PC-3 (cell line): ENCODE measurements around the gene ALG2. TPM values are rescaled to one million over a fixed set of nuclear protein-coding genes. Genes with fewer than 3 reads are reported as not detected.
A peak's percentile ranks its signal among the peaks of the same experiment; 100 is the strongest.

ENCODE experiments used
- ATAC-seq: fragments of 200-7000 bp; cut with Tn5 transposase; 2 replicates; pipeline ENCODE4 v1.9.1; 2020; ENCODE audit warnings: mild to moderate bottlenecking, moderate library complexity
- BruUV-seq: library from RNA; stranded (reverse); fragments of 400-500 nt; replicated peaks from 2 replicates; lab custom pipeline; 2021; lab: Mats Ljungman, UMichigan
- CTCF ChIA-PET: fragments of 300-600 bp; sonication (Branson Sonifier 250); formaldehyde crosslinking; loops from one replicate; lab custom pipeline; 2022; ENCODE audit warnings: antibody characterized with exemption; lab: Charles Lee
- POLR2A ChIA-PET: fragments of 300-600 bp; sonication (Branson Sonifier 250); formaldehyde crosslinking; loops from one replicate; lab custom pipeline; 2022; ENCODE audit warnings: antibody characterized with exemption; ENCODE audit not compliant: unreplicated experiment; lab: Charles Lee
- DNase-seq: peaks from one replicate; pipeline ENCODE4 v3.0.0-alpha.2; 2015
- H2AFZ ChIP-seq: fragments of 300-600 bp; sonication (generic); 2 replicates; pipeline ENCODE4 v1.6.0; 2016; ENCODE audit warnings: antibody characterized with exemption, low read length
- H3F3A ChIP-seq: fragments of 300-600 bp; sonication (generic); one replicate; pipeline ENCODE4 v1.6.0; 2017; ENCODE audit warnings: antibody characterized with exemption, low read length, control low read depth, mild to moderate bottlenecking; ENCODE audit not compliant: unreplicated experiment
- H3K27ac ChIP-seq: fragments of 300-600 bp; sonication (generic); 2 replicates; pipeline ENCODE4 v1.5.1; 2016; ENCODE audit warnings: mild to moderate bottlenecking, low read length
- H3K27me3 ChIP-seq: fragments of 300-600 bp; sonication (generic); 2 replicates; pipeline ENCODE4 v1.6.1; 2016; ENCODE audit warnings: low read length, mixed read lengths
- H3K36me3 ChIP-seq: fragments of 300-600 bp; sonication (generic); 2 replicates; pipeline ENCODE4 v1.6.1; 2016; ENCODE audit warnings: low read depth, mixed run types, low read length, mixed read lengths
- H3K4me1 ChIP-seq: fragments of 300-600 bp; sonication (generic); 2 replicates; pipeline ENCODE4 v1.5.1; 2016; ENCODE audit warnings: low read length; ENCODE audit not compliant: insufficient read depth
- H3K4me2 ChIP-seq: fragments of 300-600 bp; sonication (generic); 2 replicates; pipeline ENCODE4 v1.6.0; 2016; ENCODE audit warnings: low read length
- H3K4me3 ChIP-seq: fragments of 300-600 bp; sonication (generic); 2 replicates; pipeline ENCODE4 v1.5.1; 2016; ENCODE audit warnings: mild to moderate bottlenecking, low read length, mixed read lengths
- H3K79me2 ChIP-seq: fragments of 300-600 bp; sonication (generic); 2 replicates; pipeline ENCODE4 v1.6.1; 2017; ENCODE audit warnings: low read length, mixed read lengths
- H3K9ac ChIP-seq: fragments of 300-600 bp; sonication (generic); 2 replicates; pipeline ENCODE4 v1.6.0; 2016; ENCODE audit warnings: mild to moderate bottlenecking, low read length
- H3K9me2 ChIP-seq: fragments of 300-600 bp; sonication (generic); replicated peaks from 2 replicates; pipeline ENCODE4 v1.6.1; 2016; ENCODE audit warnings: mixed run types, low read length, mixed read lengths
- H3K9me3 ChIP-seq: fragments of 300-600 bp; sonication (generic); 2 replicates; pipeline ENCODE4 v1.6.1; 2016; ENCODE audit warnings: low read length, mixed read lengths
- H4K20me1 ChIP-seq: fragments of 300-600 bp; sonication (generic); 2 replicates; pipeline ENCODE4 v1.6.1; 2016; ENCODE audit warnings: low read length, mixed read lengths
- CTCF ChIP-seq: fragments of 300-600 bp; sonication (generic); conservative IDR thresholded peaks from 2 replicates; pipeline ENCODE4 v1.5.1; 2017; ENCODE audit warnings: antibody characterized with exemption, low read depth, mild to moderate bottlenecking, low read length
- EZH2 ChIP-seq: fragments of 300-600 bp; sonication (generic); IDR thresholded peaks from one replicate; pipeline ENCODE4 v1.6.1; 2017; ENCODE audit warnings: antibody characterized with exemption, mild to moderate bottlenecking, low read length; ENCODE audit not compliant: unreplicated experiment
- EZH2phosphoT487 ChIP-seq: fragments of 300-600 bp; sonication (generic); IDR thresholded peaks from 2 replicates; pipeline ENCODE4 v1.6.1; 2018; ENCODE audit warnings: mild to moderate bottlenecking, antibody characterized with exemption, low read length, borderline replicate concordance
- intact Hi-C: fragments of 100-400 bp; cut with micrococcal nuclease; formaldehyde crosslinking; loops from 2 replicates; pipeline ENCODE4 v1.9.0; 2023
- total RNA-seq: library from RNA; depleted of rRNA; stranded (reverse); fragments of >200 nt; gene quantifications from 2 replicates; pipeline ENCODE4 v1.2.3, GENCODE V29; 2014

Gene ALG2
- total RNA-seq, 1 experiment from 2014 or later: 33.2 TPM

DNA sequence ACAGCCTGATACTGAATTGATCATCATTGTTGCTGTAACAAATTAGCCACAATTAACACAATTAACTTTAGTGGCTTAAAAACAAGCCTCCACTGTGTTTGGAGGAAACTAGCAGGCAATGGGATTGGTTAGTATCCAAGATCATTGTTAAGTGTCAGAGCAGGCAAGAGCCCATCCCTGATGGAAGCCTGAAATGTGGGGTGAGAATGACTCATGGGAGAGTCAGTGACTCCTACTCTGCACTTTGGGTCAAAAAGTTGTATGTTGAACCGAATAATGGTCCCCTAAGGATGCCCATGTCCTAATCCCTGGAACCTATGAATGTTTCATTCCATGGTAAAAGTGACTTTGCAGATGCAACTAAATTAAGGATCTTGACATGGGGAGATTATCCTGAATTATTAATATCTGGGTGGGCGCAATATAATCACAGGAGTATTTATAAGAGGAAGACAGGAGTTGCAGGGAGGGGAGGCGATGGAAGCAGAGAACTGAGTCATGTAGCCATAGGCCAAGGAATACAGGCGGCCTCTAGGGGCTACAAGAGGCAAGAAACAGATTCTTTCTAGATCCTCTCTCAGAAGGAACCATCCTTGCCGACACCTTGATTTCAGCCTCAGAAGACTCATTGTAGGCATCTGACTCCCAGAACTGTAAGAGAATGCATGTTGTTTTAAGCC lies 28.8 kb downstream of the ALG2 start:
- BruUV-seq: no TSS peak
- peak; percentile 37 for TF ChIP-seq CTCF
- no peak for TF ChIP-seq EZH2phosphoT487
- TF ChIP-seq EZH2: no peak
- ATAC-seq (no peak), DNase-seq (peak; percentile 16)
- Histone ChIP-seq H3K36me3 (no peaks in the 10 kb centered on the region), H2AFZ (no peak overlapping the region), H3K4me1 (no peaks in the 10 kb centered on the region), H3K79me2 (no peaks in the 10 kb centered on the region), H3K9ac (no peak overlapping the region), H3K27ac (no peak overlapping the region), H3F3A (no peaks in the 10 kb centered on the region), H3K4me3 (no peak overlapping the region), H3K9me2 (no peaks in the 10 kb centered on the region), H3K4me2 (no peak overlapping the region), H3K27me3 (0 out of 2 replicates have a peak, but pooled peaks cover 3% of the 10 kb centered on the region), H3K9me3 (no peaks in the 10 kb centered on the region), H4K20me1 (no peaks in the 10 kb centered on the region)
- CTCF ChIA-PET: no interaction called here
- intact Hi-C loops: no loop called here
- POLR2A ChIA-PET: no interaction called here

GRCh38 chr9:99190597-99191283 lies 31.0 kb downstream of the ALG2 start:
- CTCF ChIA-PET: interaction anchor here (0.6 kb wide), 1 partner anchor 154 kb away, joined by 3 read pairs; no protein-coding TSS in a partner anchor
- Histone ChIP-seq H3K9me3 (no peaks in the 10 kb centered on the region), H3F3A (no peaks in the 10 kb centered on the region), H3K9me2 (no peaks in the 10 kb centered on the region), H3K79me2 (no peaks in the 10 kb centered on the region), H3K4me3 (no peak overlapping the region), H3K4me1 (no peaks in the 10 kb centered on the region), H4K20me1 (no peaks in the 10 kb centered on the region), H3K27ac (no peak overlapping the region), H2AFZ (no peak overlapping the region), H3K27me3 (0 out of 2 replicates have a peak, but pooled peaks cover 3% of the 10 kb centered on the region), H3K4me2 (no peak overlapping the region), H3K36me3 (no peaks in the 10 kb centered on the region), H3K9ac (no peak overlapping the region)
- POLR2A ChIA-PET: no interaction called here
- TF ChIP-seq EZH2phosphoT487 (no peak), EZH2 (no peak), CTCF (no peak)
- no peak for ATAC-seq
- intact Hi-C loops: no loop called here
- no TSS peak for BruUV-seq
- DNase-seq: no peak
